Stimulated activated CD8-positive, alpha-beta memory T cell treated with anti-CD3 and anti-CD28 coated beads, Interleukin-12 subunit alpha, Interleukin-12 subunit beta, amount 100 ng/mL, for 24 hours (primary cell): Measurements from ENCODE around the gene MYBPC2.
"Not testable (repeated sequence)": the region's sequence is repeated elsewhere in the genome, so short reads cannot be mapped to it uniquely, and the experiment has no call there.

ENCODE experiments used
- DNase-seq: peaks from one replicate; pipeline ENCODE4 v3.0.0-alpha.2; 2020; ENCODE audit errors: extremely low read depth

MYBPC2 gene

GRCh38 chr19:50428772-50429463 lies 3.8 kb upstream of the MYBPC2 start:
- DNase-seq = no peak

GRCh38 chr19:50430888-50431342 lies 1.8 kb upstream of the MYBPC2 start:
- no peak for DNase-seq

- DNase-seq = peak; percentile 62
Measured at GRCh38 chr19:50431343-50432220, 1.1 kb upstream of the MYBPC2 start.

- no peak for DNase-seq
Measured at GRCh38 chr19:50433201-50434180, 799 bp downstream of the MYBPC2 start.

- DNase-seq = no peak
Measured at GRCh38 chr19:50434525-50434924, 1.8 kb downstream of the MYBPC2 start.

DNA sequence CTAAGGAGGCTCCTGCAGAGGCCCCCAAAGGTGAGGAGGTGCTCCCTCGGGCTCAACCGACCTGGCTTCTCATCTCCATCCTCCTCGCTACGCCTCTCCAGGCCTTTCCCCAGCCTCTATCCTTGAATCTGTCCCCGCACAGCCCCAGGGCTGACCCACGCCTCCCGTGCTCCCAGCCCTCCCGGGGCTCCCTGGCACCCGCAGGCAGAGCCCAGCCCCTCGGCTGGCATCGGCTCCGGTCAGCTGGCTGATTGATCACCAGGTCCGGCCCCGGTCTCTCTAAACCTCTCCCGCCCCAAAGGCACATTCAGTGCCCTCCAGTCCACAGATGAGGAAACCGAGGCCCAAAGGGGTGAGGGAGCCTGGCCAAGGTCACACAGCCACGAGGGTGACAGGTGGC lies 2.5 kb downstream of the MYBPC2 start:
- no peak for DNase-seq

- DNase-seq = no peak
Measured at GRCh38 chr19:50435627-50436026, 2.9 kb downstream of the MYBPC2 start.

- DNase-seq = no peak
Measured at GRCh38 chr19:50437862-50438449, 5.3 kb downstream of the MYBPC2 start.

- DNase-seq = not testable (repeated sequence)
Measured at GRCh38 chr19:50439130-50439529, 6.4 kb downstream of the MYBPC2 start.

GRCh38 chr19:50444059-50444458 lies 11.4 kb downstream of the MYBPC2 start:
- DNase-seq = no peak

DNA sequence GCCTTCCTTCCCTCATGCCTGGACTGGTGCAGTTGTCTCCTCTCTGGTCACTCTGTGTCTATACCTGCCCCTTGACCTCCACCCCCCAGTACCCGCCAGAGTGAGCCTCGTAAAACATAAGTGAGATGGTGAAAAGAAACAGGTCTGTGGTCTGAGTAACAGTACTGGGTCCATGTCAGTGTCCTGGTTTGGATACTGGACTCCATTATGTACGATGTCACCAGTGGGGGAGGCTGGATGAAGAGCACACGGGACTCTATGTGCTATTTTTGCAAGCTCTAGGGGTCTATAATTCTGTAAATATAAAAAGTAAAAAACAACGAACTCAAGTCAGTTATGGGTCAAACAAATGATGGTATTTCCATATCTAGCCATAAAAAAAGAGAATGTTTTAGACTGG lies 14.4 kb downstream of the MYBPC2 start:
- no peak for DNase-seq

DNA sequence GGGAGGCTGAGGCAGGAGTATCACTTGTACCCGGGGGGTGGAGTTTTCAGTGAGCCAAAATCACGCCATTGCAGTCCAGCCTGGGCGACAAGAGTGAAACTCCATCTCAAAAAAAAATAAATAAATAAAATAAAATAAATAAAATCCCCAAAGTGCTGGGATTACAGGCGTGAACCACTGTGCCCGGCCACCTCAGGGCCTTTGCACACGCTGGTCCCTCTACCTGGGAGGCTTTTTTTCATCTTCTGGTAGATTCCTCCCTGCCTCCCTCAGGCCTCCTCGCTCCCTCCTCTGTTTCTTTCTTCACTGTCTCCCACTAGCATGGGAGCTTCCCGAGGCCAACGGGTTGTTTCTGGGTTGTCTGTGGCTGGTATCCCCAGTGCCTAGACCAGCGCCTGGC lies 15.1 kb downstream of the MYBPC2 start:
- no peak for DNase-seq

GRCh38 chr19:50449236-50449899 lies 16.7 kb downstream of the MYBPC2 start:
- DNase-seq = no peak

DNA sequence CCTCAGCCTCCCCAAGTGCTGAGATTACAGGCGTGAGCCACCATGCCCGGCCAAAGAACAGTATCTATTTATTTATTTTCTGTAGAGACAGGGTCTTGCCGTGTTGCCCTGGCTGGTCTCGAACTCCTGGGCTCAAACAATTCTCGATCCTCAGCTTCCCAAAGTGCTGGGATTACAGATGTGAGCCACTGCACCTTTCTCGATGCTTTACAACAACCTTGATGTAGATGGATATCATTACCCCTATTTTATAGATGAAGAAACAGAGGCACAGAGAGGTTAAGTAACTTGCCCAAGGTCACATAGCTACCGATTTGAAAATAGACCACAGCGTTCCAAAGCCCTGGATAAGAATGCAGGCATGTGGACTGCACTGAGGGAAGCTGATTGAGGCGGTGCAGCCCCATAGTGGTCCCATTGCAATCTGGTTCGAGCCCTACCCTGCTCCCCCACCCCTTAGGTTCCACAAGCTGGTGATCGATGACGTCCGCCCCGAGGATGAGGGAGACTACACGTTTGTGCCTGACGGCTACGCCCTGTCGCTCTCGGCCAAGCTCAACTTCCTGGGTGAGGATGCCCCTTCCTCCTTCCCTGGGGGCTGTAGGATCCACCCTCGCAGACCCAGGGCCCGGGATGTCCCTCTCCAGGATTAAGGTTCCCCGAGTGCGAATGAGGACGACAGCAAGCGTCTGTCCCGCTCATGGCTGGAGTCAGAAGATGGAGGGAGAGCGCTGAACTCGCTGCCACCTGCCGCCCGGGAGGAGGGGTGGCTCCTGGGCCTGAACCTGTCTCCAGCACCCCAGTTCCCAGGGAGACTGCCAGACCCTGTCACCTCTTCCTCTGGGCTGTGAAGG lies 17.9 kb downstream of the MYBPC2 start:
- DNase-seq = no peak

- DNase-seq = no peak
Measured at GRCh38 chr19:50451223-50451534, 18.5 kb downstream of the MYBPC2 start.

DNA sequence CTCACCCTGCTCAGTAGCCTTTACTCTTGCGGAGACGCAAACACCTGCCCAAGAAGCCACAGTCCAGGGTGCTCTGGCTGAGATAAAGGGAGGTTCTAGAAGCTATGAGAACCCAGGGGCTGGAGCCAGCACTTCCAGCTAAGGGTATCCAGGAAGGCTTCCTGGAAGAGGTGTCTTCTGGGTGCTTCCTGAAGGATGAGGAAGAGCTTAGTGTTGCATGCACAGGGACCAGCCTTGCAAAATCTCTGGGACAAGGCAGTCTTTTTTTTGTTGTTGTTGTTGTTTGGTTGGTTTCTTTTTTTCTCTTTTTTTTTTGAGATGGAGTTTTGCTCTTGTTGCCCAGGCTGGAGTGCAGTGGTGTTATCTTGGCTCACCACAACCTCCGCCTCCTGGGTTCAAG lies 20.6 kb downstream of the MYBPC2 start:
- DNase-seq = no peak

DNA sequence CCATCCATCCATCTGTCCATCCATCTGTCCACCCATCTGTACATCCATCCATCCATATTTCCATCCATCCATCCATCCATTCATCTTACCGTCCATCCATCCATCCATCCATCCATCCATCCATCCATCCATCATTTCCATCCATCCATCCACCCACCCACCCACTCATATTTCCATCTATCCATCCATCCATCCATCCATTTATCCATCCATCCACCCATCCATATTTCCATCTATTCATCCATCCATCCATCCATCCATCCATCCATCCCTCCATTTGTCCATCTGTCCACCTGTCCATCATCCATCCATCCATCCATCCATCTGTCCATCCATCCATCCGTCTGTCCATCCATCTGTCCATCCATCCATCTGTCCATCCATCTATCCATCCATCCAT lies 23.3 kb downstream of the MYBPC2 start:
- no peak for DNase-seq

- no peak for DNase-seq
Measured at GRCh38 chr19:50457300-50457699, 24.6 kb downstream of the MYBPC2 start.

DNA sequence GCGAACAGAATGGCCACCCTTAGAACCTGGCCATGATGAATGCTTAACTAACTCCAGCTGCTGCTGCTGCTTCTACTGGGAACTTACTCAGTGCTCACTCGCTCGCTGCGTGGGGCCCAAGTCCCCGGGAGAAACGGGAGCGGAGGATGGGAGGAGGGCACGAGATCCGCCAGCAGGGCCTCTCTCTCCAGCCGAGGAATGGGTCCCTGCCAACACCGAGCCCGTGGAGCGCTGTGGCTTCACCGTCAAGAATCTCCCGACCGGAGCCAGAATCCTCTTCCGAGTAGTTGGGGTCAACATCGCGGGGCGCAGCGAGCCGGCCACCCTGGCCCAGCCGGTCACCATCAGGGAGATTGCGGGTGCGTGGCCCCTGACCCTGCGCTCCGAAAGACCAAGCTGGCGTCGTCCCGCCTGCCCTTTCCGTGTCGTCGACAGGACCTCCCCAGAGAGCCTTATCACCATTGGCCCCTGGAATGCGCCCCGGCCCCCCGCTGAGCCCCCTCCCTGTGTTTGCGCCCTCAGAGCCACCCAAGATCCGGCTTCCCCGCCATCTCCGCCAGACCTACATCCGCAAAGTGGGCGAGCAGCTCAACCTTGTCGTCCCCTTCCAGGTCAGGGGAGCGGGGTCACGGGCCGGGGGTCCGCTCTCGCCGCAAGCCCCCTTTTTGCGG lies 25.8 kb downstream of the MYBPC2 start:
- no peak for DNase-seq

GRCh38 chr19:50459067-50459456 lies 26.4 kb downstream of the MYBPC2 start:
- no peak for DNase-seq
